PFSK-1 (cell line): ENCODE measurements around the gene TAF4.

Source experiments
- POLR2AphosphoS5 ChIP-seq: IDR thresholded peaks from 2 replicates; pipeline ENCODE4 v1.6.1; 2012; ENCODE audit warnings: low read depth, mild to moderate bottlenecking, control low read depth, low read length, moderate library complexity
- TAF1 ChIP-seq: IDR thresholded peaks from 2 replicates; pipeline ENCODE4 v1.6.1; 2012; ENCODE audit warnings: low read length, control low read depth, borderline replicate concordance; ENCODE audit not compliant: insufficient read depth

DNA sequence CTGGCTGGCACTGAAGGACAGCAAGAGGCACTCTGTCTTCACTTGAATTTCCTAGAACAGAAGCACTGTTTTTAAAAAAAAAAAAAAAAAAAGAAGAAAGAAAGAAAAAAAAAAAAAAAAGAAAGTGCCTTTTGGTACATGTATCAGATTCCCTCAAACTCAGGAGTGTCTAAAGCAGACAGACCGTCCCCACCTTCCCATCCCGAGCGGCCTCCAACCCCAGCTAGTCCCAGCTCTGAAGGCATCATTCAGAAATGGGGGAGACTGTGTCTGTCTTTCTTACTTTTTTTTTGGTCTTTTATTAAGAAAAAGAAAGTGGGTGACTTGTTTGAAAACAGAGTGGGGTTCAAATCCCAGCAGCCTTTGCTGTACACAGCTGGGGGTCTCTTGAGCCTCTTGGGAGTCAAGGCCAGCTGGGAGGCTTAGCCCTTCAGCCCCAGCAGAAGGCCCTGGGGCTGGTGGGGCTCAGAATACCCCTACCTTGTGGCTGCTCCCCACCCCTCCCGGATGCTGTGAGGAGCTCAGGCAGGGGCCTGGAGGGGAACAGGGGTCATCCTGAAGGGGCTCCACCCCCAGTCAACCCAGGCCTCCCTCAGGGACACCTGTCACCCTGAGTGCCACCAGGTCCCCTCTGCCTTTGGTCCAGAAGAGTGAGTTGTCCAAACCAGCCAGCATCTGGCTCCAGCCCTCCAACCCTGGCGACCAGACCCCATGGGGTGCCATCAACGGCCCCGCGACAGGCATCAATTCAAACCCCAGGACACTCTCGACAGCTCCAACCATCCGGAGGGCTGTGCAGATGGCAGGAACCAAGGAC is 128.3 kb downstream of the TAF4 start:
- TF ChIP-seq POLR2AphosphoS5 = no peak
- TF ChIP-seq TAF1 = no peak
